Measurements from ENCODE around the gene CTSG. TPM values are rescaled to one million over a fixed set of nuclear protein-coding genes. Genes with fewer than 3 reads are reported as not detected.

The CTSG gene
- polyA plus RNA-seq, 1 donor (not counting 4 experiments of a cell fraction or from before 2014, with no cell fraction given), result not detected

- no peak for TF ChIP-seq CTCF (optimal IDR thresholded peaks at IDR 0.05 in 1 of 3, IDR thresholded peaks at IDR 0.05 in 1 of 3, conservative IDR thresholded peaks at IDR 0.05 in 1 of 3; ENCODE audit: extremely low read depth in 1 of 3, insufficient read depth in 2 of 3, low read length in 3 of 3)
- no peak for TF ChIP-seq EZH2 (IDR thresholded peaks at IDR 0.05; ENCODE audit: low read length)
- H3K9ac ChIP-seq (ENCODE audit: control insufficient read depth, extremely low read depth, insufficient read depth, low read length), result peak overlapping the region; percentile 1
- H3K4me1 ChIP-seq (ENCODE audit: control insufficient read depth, extremely low read depth, insufficient read depth, low read length), result peaks cover 20% of the 10 kb centered on the region
- peak overlapping the region; percentile 54 for H2AFZ ChIP-seq (ENCODE audit: control insufficient read depth, low read length)
- H3K79me2 ChIP-seq (ENCODE audit: control insufficient read depth, insufficient read depth, low read length), result no peaks in the 10 kb centered on the region
- dilution Hi-C loops (cut with MboI; ENCODE audit: extremely low pct_ligation_motif_present, low sequenced_read_pairs), result no loop called here
- no peaks in the 10 kb centered on the region for H4K20me1 ChIP-seq (ENCODE audit: control insufficient read depth, extremely low read depth, insufficient read depth, low read length)
- no peaks in the 10 kb centered on the region for H3K9me1 ChIP-seq (ENCODE audit: control insufficient read depth, extremely low read depth, insufficient read depth, low read length)
- no peaks in the 10 kb centered on the region for H3K36me3 ChIP-seq (ENCODE audit: control insufficient read depth in 2 of 2, extremely low read depth in 1 of 2, insufficient read depth in 2 of 2, low read length in 2 of 2)
- peak overlapping the region; percentile 45 for H3K27ac ChIP-seq (ENCODE audit: control insufficient read depth, insufficient read depth, low read length)
- DNase-seq (ENCODE audit: low read depth, low spot score), result peak; percentile 21
- H3K27me3 ChIP-seq (ENCODE audit: control insufficient read depth, extremely low read depth, insufficient read depth, low read length), result no peaks in the 10 kb centered on the region
- no peaks in the 10 kb centered on the region for H3K9me3 ChIP-seq (ENCODE audit: control insufficient read depth, low read depth, low read length)
- H3K4me2 ChIP-seq (ENCODE audit: control insufficient read depth, extremely low read depth, insufficient read depth, low read depth, low read length), result peak overlapping the region; percentile 49
- H3K4me3 ChIP-seq (ENCODE audit: control insufficient read depth in 2 of 3, extremely low read depth in 1 of 3, insufficient read depth in 2 of 3, low read depth in 1 of 3, low read length in 3 of 3), result no peak overlapping the region
- FAIRE-seq, result peak; percentile 91
Measured at GRCh38 chr14:24613241-24613640, 37.2 kb upstream of the CTSG start.

- FAIRE-seq (no peak), DNase-seq (ENCODE audit: low read depth, low spot score) (peak; percentile 17)
- dilution Hi-C loops (cut with MboI; ENCODE audit: extremely low pct_ligation_motif_present, low sequenced_read_pairs), result no loop called here
Measured at GRCh38 chr14:24612196-24612595, 36.1 kb upstream of the CTSG start.

More at GRCh38 chr14:24612196-24612595, 36.1 kb upstream of the CTSG start:
- H3K79me2 ChIP-seq (ENCODE audit: control insufficient read depth, insufficient read depth, low read length), result no peaks in the 10 kb centered on the region
- H3K4me3 ChIP-seq (ENCODE audit: control insufficient read depth in 2 of 3, extremely low read depth in 1 of 3, insufficient read depth in 2 of 3, low read depth in 1 of 3, low read length in 3 of 3), result no peak overlapping the region
- no peak overlapping the region for H3K27ac ChIP-seq (ENCODE audit: control insufficient read depth, insufficient read depth, low read length)
- H3K36me3 ChIP-seq (ENCODE audit: control insufficient read depth in 2 of 2, extremely low read depth in 1 of 2, insufficient read depth in 2 of 2, low read length in 2 of 2), result no peaks in the 10 kb centered on the region
- H4K20me1 ChIP-seq (ENCODE audit: control insufficient read depth, extremely low read depth, insufficient read depth, low read length), result no peaks in the 10 kb centered on the region
- H3K9ac ChIP-seq (ENCODE audit: control insufficient read depth, extremely low read depth, insufficient read depth, low read length), result no peak overlapping the region
- H3K27me3 ChIP-seq (ENCODE audit: control insufficient read depth, extremely low read depth, insufficient read depth, low read length), result no peaks in the 10 kb centered on the region
- no peaks in the 10 kb centered on the region for H3K9me3 ChIP-seq (ENCODE audit: control insufficient read depth, low read depth, low read length)
- peaks cover 20% of the 10 kb centered on the region for H3K4me1 ChIP-seq (ENCODE audit: control insufficient read depth, extremely low read depth, insufficient read depth, low read length)
- H2AFZ ChIP-seq (ENCODE audit: control insufficient read depth, low read length), result no peak overlapping the region
- H3K9me1 ChIP-seq (ENCODE audit: control insufficient read depth, extremely low read depth, insufficient read depth, low read length), result no peaks in the 10 kb centered on the region
- no peak overlapping the region for H3K4me2 ChIP-seq (ENCODE audit: control insufficient read depth, extremely low read depth, insufficient read depth, low read depth, low read length)
- no peak for TF ChIP-seq EZH2 (IDR thresholded peaks at IDR 0.05; ENCODE audit: low read length)
- no peak for TF ChIP-seq CTCF (optimal IDR thresholded peaks at IDR 0.05 in 1 of 3, IDR thresholded peaks at IDR 0.05 in 1 of 3, conservative IDR thresholded peaks at IDR 0.05 in 1 of 3; ENCODE audit: extremely low read depth in 1 of 3, insufficient read depth in 2 of 3, low read length in 3 of 3)

Measured in keratinocyte (primary cell).